DMS53 treated with DMSO at 0.1 percent for 48 hours (cell line): ENCODE data around the gene ZFP2.
"Not testable (repeated sequence)": the region's sequence is repeated elsewhere in the genome, so short reads cannot be mapped to it uniquely, and the experiment has no call there.

Source experiments
- DNase-seq: peaks from one replicate; lab custom pipeline; 2025; ENCODE audit not compliant: unreplicated experiment; lab: John Stamatoyannopoulos, UW

Gene ZFP2

GRCh38 chr5:178895615-178896571 lies at the start of gene ZFP2:
Gene ZFP2 (plus strand): TSS chr5:178895913. CDS start chr5:178931314, 35,401 bp downstream.
- DNase-seq, result peak; percentile 37

- no peak for DNase-seq
Observed at GRCh38 chr5:178849316-178849715, 46.4 kb upstream of the ZFP2 start.

GRCh38 chr5:178851951-178852350 lies 43.8 kb upstream of the ZFP2 start:
- no peak for DNase-seq

GRCh38 chr5:178854284-178854683 lies 41.4 kb upstream of the ZFP2 start:
- no peak for DNase-seq

GRCh38 chr5:178859625-178860521 lies 35.8 kb upstream of the ZFP2 start, which contains the start of gene ZNF354B:
Gene ZNF354B (plus strand): TSS chr5:178859953. CDS start chr5:178861048, 1,095 bp downstream.
- DNase-seq, result peak; percentile 68

- DNase-seq, result not testable (repeated sequence)
Observed at GRCh38 chr5:178860615-178861014, 35.1 kb upstream of the ZFP2 start.

GRCh38 chr5:178861627-178862026 lies 34.1 kb upstream of the ZFP2 start:
- DNase-seq, result no peak

GRCh38 chr5:178866946-178867345 lies 28.8 kb upstream of the ZFP2 start:
- DNase-seq, result no peak

GRCh38 chr5:178869577-178869976 lies 26.1 kb upstream of the ZFP2 start:
- DNase-seq, result no peak

- DNase-seq, result no peak
Observed at GRCh38 chr5:178870411-178870810, 25.3 kb upstream of the ZFP2 start.

GRCh38 chr5:178872302-178872701 lies 23.4 kb upstream of the ZFP2 start:
- DNase-seq, result no peak

- DNase-seq, result not testable (repeated sequence)
Observed at GRCh38 chr5:178883115-178883694, 12.5 kb upstream of the ZFP2 start.

GRCh38 chr5:178883815-178884430 lies 11.8 kb upstream of the ZFP2 start:
- no peak for DNase-seq

GRCh38 chr5:178899289-178899688 lies 3.6 kb downstream of the ZFP2 start:
- DNase-seq, result no peak

GRCh38 chr5:178902849-178903248 lies 7.1 kb downstream of the ZFP2 start:
- no peak for DNase-seq

GRCh38 chr5:178931846-178932760 lies 36.4 kb downstream of the ZFP2 start:
- DNase-seq, result no peak

- no peak for DNase-seq
Observed at GRCh38 chr5:178940569-178941360, 45.1 kb downstream of the ZFP2 start, which contains the start of gene ZNF454. Gene ZNF454 (plus strand): TSS chr5:178941198. CDS start chr5:178942792, 1,594 bp downstream.

GRCh38 chr5:178941361-178941760 lies 45.6 kb downstream of the ZFP2 start:
- DNase-seq, result no peak
